CD4-positive, alpha-beta T cell treated with Interleukin-1 beta for 1 hour (primary cell): Measurements from ENCODE around the gene FDX2.

Experiments
- DNase-seq, 2 donors: peaks; one replicate each; pipeline ENCODE4 v3.0.0-alpha.2; 2020 to 2022

Gene FDX2

DNA sequence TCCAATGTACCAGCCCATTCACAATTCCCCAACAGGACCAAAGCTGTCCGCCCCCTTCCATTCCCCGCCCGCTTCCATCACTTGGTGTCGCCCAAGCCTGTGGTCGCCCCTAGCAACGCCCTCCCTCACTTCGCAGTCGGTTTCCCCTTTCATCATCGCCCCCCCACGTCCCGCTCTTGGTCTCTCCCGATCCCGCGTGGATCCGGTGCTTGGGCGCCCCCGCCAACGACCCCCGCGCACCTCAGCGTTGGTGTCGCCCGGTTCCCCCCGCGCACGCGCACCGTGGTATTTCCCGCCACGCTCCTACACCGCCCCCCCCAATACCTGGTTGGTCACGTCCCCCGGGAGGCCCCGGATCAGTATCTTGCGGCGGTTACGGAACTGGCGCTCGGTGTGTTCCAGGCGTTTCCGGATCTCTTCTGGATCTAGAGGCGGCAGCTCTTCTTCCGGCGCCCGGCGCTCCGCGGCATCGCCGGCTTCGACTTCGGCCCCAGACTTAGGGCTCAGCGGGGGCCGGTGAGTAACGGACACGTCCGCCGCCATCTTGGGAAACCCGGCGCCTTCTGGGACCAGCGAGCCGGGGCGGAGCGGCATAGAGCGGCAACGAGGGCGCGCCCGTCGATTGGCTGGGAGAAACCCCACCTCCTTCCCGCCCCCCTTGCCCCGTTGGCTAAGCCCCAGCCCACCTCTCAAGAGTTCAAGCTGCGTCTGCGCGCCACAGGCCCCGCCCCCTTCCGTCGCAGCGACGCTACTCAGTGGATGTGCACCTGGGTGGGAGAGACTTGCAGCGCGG is 17.3 kb upstream of the FDX2 start, which contains the start of gene RAVER1:
TSS of gene RAVER1 (minus strand) at position 565 of the 793 bp plus-strand sequence. CDS start at position 543, 22 bp downstream.
- DNase-seq = peak; percentile 98

DNA sequence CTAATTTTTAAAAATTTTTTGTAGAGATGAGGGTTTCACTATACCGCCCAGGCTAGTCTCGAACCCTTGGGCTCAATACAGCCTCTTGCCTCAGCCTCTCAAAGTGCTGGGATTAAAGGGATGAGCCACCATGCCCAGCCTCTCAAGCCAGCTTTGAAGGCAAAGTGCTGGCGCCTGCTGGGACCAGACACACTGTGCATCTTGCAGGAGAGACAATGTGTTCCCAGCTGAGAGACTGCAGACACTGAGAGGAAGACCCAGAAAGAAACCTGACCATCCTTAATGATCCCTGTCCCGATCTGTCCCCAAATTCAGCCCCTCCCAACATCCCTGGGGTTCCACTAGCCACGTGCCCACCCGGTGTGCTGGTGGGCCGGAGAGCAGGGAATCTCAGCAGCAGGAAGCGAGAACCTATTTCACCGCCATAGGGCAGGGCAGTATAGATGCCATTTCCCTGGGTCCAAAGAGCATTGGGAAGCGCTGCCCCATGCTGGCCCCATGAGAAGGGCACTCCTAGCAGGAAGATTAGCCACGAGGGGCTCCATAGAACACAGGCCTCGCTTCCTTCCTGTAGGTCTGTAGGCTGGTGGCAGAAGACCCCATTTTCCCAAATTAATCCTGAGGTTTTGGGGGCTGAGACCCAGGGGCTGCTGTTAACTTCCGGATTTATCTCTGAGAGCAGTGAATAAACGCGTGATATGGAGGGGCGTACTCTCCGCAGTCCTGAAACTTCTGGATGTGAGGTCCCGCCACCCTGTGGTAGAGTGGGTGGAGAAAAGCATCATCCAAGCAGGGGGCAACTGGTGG is 16.5 kb upstream of the FDX2 start:
- no peak for DNase-seq

DNA sequence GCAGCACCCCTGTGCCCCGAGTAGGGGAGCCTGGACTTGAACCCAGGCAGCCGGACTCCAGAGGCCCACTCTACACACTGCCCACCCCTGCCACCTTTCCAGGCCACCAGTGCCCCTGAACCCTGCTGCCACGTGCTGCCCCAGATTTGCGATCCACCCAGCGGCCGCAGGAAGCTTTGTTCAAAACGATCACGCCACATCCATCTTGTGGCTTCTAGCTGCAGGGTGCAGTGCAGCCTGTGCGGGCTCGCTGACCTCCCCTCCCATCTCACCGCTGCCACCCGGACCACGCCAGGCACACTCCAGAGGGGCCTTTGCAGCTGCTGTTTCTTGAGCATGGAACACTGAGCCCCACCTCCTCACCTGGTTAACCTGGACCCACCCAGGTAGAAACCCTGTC is 13.7 kb upstream of the FDX2 start:
- no peak for DNase-seq

DNA sequence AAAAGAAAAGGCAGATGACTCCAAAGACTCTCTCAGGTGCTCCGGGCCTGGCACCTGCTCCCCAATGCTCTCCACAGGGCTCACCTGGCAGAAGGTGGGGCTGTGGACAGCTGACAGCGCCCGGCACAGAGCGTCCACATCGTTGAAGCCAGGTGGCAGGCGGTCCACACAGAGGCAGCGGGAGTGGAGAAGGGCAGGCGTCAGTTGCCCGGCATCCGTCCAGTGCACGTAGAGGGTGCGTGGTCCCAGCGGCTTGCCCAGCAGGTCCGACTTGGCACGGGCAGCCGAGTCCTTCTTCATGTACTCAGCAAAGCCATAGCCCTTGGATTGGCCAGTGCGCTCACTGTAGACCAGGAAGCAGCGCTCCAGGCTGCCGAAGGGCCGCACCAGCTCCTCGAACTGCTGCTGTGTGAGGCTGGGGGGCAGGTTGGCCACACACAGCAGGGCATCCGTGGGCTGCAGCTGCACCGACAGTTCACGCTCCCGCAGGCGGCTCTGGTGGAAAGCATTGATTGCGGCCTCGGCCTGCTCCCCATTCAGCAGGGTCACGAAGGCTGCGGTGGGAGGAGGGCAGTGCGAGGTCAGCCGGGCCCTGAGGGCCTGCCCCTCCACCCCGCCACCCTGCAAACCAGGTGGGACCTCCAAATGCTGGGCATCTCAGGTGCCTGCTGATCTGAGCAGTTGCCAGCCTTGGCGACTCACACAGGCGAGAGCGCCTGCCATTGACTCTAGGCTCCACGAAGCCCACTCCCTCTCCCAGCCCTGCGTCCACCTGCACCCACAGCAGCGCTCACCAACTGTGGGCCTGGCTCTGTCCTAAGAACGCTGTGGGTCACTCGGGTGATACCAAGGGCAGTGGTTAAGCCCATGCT is 13.0 kb upstream of the FDX2 start:
- no peak for DNase-seq

DNA sequence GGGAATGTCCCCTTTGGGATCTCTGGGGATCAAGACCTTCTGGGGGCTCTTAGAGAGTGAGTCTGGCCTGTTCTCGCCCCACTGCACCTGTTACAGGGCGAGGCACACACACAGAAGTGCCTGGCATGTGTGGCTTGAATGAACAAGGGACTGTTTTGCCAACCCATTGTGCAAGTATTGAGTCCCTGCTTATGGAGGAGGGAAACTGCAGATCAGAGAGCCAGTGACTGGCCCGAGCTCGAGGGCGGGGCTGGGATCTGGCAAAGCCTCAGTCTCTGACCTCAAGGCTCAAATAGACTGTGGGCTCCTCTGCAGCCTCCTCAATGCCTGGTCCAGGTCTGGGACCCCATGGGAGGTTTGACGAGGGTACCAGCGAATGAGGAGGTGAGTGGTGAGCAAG is 12.0 kb upstream of the FDX2 start:
- DNase-seq = no peak

DNA sequence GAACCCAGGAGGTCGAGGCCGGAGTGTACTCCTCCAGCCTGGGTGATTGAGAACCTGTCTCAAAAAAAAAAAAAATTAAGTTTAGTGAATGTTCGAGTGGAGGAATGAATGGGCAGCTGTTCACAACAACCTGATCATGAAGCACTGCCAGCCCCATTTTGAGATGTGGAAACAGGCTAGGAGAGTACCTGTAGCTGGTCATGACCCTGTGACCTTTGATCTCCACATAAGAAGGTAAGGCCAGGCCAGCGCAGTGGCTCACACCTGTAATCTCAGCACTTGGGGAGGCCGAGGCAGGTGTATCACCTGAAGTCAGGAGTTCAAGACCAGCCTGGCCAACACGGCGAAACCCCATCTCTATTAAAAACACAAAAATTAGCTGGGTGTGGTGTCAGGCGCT is 9.9 kb upstream of the FDX2 start:
- DNase-seq = no peak

DNA sequence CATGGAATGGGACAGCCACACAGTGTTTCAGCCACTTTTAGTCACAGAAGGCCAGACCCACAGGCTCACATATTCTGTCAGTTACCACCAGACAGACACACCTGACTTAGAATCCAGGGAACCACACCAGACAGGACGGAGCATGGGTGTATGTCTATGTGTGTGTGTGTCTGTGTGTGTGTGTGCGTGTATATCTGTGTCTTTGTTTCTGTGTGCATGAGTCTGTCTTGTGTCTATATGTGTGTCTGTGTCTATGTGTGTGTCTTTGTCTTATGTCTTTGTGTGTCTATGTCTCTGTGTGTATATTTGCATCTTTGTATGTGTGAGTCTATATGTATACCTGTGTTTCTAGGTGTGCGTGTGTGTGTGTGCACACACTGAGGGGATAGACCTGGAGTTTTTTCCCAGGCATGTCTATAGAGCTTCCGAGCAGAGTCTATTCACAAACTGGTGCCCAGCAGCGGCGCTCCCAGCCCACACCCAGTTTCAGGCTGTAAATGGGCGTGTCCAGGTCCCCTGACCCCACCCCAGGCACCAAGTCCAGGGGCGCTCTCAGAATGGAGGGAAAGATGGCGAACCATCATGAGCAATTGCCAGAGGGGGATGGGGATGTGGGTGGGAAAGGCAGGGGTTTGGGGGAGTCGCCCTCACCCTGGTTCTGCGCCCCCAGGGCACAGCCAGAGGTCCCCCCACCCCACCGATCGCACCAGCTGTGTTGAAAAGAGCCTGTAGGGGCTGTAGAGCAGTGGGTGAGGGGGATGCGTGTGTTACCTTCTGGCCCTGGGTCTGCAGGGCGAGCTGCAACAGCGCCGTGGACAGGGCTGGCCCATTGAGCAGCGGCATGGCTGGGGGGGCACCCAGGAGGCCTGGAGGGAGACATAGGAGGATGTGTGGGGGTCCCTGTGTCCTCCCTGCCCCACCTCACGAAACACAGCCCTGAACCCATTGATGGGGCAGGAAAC is 6.3 kb upstream of the FDX2 start:
- no peak for DNase-seq

DNA sequence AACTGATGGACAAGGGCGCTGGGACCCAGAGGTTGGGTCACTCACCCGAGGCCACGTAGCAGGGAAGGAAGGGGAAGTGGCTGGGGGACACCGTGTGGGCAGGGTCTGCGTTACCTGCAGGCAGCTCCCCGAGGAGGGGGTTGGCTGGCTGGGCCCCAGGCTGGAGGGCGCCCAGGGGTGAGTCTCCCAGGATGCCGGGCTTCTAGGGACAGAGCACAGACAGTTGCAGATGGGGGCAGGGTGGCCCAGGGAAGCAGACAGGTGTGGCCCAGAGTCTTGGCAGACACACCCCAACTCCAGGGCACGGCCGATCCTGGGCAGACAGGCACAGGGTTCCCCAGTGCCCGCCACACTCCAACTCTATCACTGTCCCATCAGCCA is 5.6 kb upstream of the FDX2 start:
- no peak for DNase-seq

DNA sequence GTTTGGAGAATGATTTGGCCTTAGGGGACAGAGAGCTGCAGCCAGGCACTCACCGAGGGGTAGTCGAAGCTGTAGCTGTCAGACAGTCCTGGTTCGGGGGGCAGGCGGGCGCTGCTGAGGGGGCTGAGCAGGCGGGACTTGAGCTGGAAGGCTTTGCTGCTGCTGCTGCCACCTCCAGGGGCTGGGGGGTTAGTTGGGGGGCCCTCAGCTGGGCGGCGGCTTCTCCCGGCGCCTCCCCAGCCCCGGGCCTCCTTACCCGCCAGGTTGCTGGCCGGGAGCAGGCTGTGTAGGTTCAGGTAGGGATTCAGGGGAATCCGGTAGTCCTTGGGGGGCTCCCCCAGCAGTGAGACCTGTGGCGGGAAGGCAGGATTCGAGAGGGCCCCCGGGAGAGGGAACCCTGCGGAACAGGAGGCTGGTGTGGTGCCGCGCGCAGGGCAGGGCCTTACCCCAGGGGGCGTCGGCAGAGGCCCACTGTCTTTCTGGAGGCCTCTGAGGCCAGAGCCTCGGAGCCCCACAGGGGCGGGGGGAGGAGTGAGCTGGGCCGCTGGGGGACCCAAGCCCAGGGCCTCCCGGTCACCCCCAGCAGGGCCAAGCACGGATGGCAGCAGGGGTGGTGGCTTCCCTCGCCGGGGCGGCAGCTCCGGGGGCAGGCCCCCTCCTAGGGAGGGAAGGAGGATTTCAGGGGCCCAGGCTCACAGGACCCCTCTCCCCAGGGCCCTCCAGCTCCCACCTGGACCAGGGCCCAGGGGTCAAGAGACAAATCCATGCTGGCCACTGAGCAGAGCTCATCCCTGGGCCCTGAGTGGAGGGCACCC is 5.0 kb upstream of the FDX2 start:
- DNase-seq = no peak

DNA sequence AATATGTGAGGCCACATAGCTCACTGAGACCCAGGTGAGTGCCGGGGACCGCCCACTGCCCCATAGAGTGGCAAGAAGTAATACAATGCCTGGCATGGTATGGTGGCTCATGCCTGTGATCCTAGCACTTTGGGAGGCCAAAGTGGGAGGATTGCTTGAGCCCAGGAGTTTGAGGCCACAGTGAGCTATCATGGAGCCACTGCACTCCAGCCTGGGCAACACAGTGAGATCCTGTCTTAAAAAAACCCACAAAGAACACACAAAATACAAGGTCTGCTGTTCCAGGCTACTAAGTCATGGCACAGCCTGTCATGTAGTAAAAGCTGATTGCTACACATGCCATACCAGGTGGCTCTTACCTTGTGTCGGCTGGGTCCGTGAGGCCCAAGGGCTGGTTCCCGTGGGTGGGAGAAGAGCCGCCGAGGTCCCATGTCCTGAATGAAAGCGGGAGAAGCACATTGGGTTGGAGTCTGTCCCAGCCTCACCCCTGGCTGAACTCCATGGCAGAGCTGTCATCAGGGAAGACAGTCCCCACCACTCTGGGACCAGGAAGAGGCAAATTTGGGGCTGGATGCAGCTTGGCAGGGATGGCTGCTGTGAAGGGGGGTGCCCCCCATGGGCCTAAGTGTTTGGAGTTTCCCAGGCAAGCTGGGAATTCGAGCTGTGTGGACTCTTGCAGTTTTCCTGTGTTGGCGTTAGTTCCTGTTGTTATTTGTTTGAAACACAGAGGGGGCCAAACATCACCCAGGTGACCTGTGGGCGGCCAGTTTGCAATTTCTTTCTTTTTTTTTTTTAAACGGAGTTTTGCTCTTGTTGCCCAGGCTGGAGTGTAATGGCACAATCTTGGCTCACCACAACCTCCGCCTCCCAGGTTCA is 3.2 kb upstream of the FDX2 start:
- no peak for DNase-seq

DNA sequence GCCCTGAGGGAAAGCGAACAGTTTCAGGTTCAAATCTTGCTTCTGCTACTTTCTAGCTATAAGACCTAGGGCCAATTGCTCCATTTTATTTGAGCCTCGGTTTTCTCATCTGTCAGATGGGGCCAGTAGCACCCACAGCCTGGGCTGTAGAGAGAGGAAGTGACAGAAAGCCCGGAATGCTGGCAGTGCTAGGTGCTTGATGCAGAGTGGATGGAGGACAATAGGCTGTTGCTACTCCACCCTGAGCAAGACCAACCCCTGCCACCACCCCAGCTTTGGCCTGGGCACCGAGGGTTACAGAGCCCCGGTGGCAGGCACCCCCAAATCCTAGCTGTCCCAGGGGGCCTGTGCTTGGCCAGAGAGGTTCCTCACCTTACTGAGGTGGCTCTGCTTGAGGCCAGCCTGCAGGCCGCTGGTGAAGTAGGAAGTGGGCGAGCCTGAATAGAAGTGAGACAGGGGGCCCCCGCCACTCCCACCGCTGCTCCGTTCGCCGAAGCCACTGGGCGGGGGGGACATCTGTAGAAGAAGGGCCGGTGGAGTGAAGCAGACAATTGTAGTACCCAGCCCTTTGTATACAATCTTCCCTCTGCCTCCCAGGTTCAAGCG is 2.1 kb upstream of the FDX2 start:
- no peak for DNase-seq

DNA sequence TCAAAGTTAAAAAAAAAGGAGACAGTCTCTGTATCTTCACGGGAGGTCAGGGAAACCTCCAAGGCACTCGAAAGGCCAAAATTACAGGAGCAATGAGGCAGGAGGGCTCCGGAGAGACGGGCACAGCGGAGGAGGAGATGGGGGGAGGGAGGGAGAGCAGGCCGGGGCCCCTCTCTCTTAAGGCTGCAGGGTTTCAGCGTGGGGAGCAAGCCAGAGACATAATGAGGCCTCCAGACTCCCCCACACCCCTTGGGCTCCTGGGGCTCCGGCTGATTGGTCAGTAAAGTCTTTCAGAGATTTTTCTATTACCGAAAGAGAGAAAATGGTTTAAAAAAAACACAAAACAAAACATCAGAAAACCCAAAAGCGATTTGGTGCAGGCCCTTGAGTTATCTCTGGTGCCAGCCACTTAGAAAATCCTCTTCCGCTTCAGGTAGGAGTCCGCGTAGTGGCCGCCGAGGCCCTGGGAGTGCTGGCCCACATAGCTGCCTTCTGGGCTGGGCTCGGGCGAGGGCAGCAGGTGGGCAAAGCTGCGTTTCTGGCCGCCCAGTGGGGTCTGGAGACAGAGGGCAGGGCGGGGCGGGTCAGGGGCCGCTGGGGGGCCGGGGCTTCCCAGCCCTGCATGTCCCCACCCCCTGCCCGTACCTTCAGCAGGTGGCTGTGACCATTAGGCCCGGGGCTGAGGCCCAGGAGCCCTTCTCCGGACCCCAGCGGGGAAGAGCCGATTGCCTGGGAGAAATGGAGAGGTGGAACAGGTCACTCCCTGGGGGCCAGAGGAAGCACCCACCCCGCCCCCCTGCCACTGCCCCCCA is 1.4 kb upstream of the FDX2 start:
- DNase-seq = no peak

DNA sequence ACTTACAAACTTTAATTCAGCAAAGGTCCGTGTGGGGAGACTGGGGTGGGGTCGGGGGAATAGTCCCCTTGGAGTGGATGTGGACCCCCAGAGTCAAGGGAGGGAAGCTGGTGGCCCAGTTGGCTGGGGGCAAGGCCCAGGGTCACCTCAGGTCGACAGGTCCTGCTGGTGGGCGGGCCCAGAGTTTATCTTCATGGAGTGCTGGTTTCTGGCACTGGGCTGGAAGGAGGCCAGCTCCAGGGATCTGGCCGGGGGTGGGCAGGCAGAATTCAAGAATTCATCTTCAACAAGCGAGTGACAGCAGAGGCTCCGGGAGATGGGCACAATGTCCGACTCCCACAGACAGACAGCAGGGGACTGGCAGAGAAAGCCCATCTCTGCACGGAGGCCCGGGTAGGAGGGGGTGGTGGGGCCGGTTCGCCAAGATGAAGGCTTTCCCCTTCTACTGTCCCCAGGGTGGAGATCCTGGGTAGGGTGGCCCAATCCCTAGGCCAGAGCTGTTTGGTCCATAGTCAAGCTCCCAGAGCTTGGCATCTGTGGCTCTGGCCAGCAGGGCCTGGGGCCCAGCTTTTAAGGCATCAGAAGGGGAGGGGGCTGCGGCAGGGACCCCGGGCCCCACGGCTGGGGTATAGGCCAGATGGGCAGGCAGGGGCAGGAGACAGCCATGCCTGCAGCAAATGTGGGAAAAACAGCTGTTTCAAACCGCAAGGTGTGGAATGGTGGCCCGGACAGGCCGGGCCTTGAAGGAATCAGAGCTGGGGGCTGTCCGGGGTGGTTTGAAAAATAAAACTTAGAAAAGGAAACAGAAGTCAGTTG is 622 bp upstream of the FDX2 start:
- DNase-seq = no peak

DNA sequence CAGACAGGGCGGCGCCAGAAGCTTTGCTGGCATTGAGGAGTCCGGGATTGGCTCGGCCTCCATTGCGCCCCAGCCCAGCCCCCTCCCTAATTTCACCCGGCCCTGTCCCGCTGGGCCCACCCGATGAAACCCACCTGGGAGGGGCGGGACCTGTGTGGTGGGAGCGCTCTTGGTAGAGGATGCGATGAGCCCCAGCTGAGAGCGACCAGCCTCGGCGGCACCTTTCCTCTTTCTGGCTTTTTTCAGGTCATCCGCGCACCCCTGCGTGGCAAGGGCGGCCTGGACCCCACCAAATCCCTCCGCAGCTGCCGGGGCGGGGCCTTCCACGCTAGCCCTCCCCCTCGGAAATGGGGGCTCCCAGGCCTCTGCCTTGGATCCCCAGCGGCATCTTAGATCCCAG is 6.4 kb downstream of the FDX2 start, which contains the start of gene ZGLP1:
TSS of gene ZGLP1 (minus strand) at position 393 of the 400 bp plus-strand sequence.
- DNase-seq = no peak

DNA sequence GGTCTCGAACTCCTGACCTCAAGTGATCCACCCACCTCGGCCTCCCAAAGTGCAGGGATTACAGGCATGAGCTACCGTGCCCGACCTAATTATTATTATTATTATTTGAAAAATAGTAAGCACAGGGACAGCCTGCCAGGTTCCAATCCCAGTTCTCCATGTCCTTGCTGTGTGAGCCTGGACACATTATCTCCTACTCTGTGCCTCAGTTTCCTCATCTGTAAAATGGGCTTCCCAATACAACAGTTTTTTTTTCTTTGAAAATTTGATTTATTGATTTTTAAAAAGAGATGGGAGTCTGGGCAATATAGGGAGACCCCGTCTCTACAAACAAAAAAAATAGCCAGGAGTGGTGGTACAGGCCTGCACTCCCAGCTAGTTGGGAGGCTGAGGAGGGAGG is 9.5 kb downstream of the FDX2 start:
- no peak for DNase-seq

DNA sequence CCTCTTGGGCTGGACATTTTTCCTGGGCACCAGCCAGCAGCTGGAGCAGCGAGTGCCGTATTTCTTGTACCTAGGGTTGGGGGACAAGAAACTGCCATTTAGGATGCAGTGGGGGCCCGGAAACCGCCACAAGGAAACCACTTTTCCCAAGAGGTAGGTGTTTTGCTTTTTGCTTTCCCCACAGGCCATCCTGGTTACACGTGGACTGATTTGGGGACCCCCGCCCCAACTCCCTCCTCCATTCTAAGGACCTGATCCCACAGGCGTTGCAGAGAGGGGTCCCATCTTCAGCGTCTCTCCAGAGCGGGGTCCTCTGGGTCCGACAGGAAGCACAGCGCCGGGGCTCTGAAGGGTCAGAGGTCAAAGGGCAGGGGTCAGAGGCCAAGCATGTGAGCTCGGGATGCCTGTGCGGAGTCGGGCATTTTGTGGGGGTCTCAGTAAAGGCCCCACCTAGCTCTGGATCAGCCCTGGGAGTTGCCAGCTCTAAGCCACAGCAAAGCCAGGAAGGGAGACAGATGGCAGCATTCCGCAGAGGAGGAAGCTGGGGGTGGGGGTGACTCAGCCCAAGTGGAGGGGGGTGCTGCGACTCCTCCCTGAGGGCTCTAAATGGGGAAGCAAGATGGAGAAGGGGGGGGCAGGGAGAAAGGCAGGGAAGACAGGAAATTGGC is 10.5 kb downstream of the FDX2 start:
- peak in 1 of 2 donors; percentile 56 for DNase-seq
